ENCODE measurements around the gene SYNE2. TPM values are rescaled to one million over a fixed set of nuclear protein-coding genes. Genes with fewer than 3 reads are reported as not detected.

Gene SYNE2
- total RNA-seq, 1 experiment from 2014 or later = 48.5 TPM

GRCh38 chr14:64158608-64159007 is 305.8 kb downstream of the SYNE2 start:
- DNase-seq = no peak
- no peak overlapping the region for H3K27ac Mint-ChIP-seq (ENCODE audit: unreplicated experiment)
- Histone ChIP-seq H3K4me1 (no peaks in the 10 kb centered on the region), H3K9me3 (no peaks in the 10 kb centered on the region), H3K27me3 (replicated peaks; ENCODE audit: control insufficient read depth, insufficient read depth, low read length) (no peaks in the 10 kb centered on the region), H3K4me3 (ENCODE audit: low read depth, low read length) (no peak overlapping the region), H3K36me3 (ENCODE audit: control insufficient read depth, insufficient read depth, low read length) (no peaks in the 10 kb centered on the region)
- ChIA-PET POLR2A (no interaction called here), CTCF (no interaction called here)
- peaks cover 24% of the 10 kb centered on the region for H3K36me3 Mint-ChIP-seq (ENCODE audit: insufficient read depth, unreplicated experiment)
- BruUV-seq (replicated peaks) = no TSS peak
- no peak for TF ChIP-seq CTCF (IDR thresholded peaks at IDR 0.05; ENCODE audit: insufficient read depth in 1 of 2, low read depth in 1 of 2, low read length in 1 of 2, severe bottlenecking in 1 of 2, unreplicated experiment in 1 of 2)
- no peaks in the 10 kb centered on the region for H3K27me3 Mint-ChIP-seq (ENCODE audit: insufficient read depth, unreplicated experiment)
- no peak overlapping the region for H3K4me3 Mint-ChIP-seq (ENCODE audit: unreplicated experiment)
- no peaks in the 10 kb centered on the region for H3K4me1 Mint-ChIP-seq (ENCODE audit: low read depth, unreplicated experiment)
- no peaks in the 10 kb centered on the region for H3K9me3 Mint-ChIP-seq (ENCODE audit: unreplicated experiment)
- intact Hi-C loops (cut with micrococcal nuclease; ENCODE audit: unreplicated experiment) = loop anchor here (2.0 kb wide), 1 partner anchor 136 kb away; the partner anchor contains the start of gene ESR2

GRCh38 chr14:64159588-64159987 is 306.8 kb downstream of the SYNE2 start:
- peak in 1 of 2 experiments; percentile 8 for DNase-seq
- H3K36me3 ChIP-seq (ENCODE audit: control insufficient read depth, insufficient read depth, low read length) = no peaks in the 10 kb centered on the region
- no peaks in the 10 kb centered on the region for H3K27me3 ChIP-seq (replicated peaks; ENCODE audit: control insufficient read depth, insufficient read depth, low read length)
- Mint-ChIP-seq H3K4me3 (ENCODE audit: unreplicated experiment) (no peak overlapping the region), H3K27me3 (ENCODE audit: insufficient read depth, unreplicated experiment) (no peaks in the 10 kb centered on the region), H3K9me3 (ENCODE audit: unreplicated experiment) (no peaks in the 10 kb centered on the region), H3K4me1 (ENCODE audit: low read depth, unreplicated experiment) (no peaks in the 10 kb centered on the region), H3K27ac (ENCODE audit: unreplicated experiment) (no peak overlapping the region), H3K36me3 (ENCODE audit: insufficient read depth, unreplicated experiment) (peaks cover 29% of the 10 kb centered on the region)
- ChIA-PET CTCF (no interaction called here), POLR2A (no interaction called here)
- no peak overlapping the region for H3K4me3 ChIP-seq (ENCODE audit: low read depth, low read length)
- no peaks in the 10 kb centered on the region for H3K9me3 ChIP-seq
- peak in 1 of 2 experiments; percentile 10 for TF ChIP-seq CTCF (IDR thresholded peaks at IDR 0.05; ENCODE audit: insufficient read depth in 1 of 2, low read depth in 1 of 2, low read length in 1 of 2, severe bottlenecking in 1 of 2, unreplicated experiment in 1 of 2)
- no TSS peak for BruUV-seq (replicated peaks)
- intact Hi-C loops (cut with micrococcal nuclease; ENCODE audit: unreplicated experiment) = loop anchor here (2.0 kb wide), 1 partner anchor 135 kb away; the partner anchor contains the start of gene ESR2
- H3K4me1 ChIP-seq = no peaks in the 10 kb centered on the region

- no peaks in the 10 kb centered on the region for H3K36me3 Mint-ChIP-seq (ENCODE audit: insufficient read depth, unreplicated experiment)
- DNase-seq = no peak
- Histone ChIP-seq H3K4me1 (no peaks in the 10 kb centered on the region), H3K4me3 (ENCODE audit: low read depth, low read length) (no peak overlapping the region), H3K36me3 (ENCODE audit: control insufficient read depth, insufficient read depth, low read length) (no peaks in the 10 kb centered on the region; the same call in 1 of the 2 replicates), H3K27me3 (replicated peaks; ENCODE audit: control insufficient read depth, insufficient read depth, low read length) (no peaks in the 10 kb centered on the region), H3K9me3 (no peaks in the 10 kb centered on the region)
- intact Hi-C loops (cut with micrococcal nuclease; ENCODE audit: unreplicated experiment) = no loop called here
- H3K9me3 Mint-ChIP-seq (ENCODE audit: unreplicated experiment) = no peaks in the 10 kb centered on the region
- TF ChIP-seq CTCF (IDR thresholded peaks at IDR 0.05; ENCODE audit: insufficient read depth in 1 of 2, low read depth in 1 of 2, low read length in 1 of 2, severe bottlenecking in 1 of 2, unreplicated experiment in 1 of 2) = no peak
- no peak overlapping the region for H3K4me3 Mint-ChIP-seq (ENCODE audit: unreplicated experiment)
- ChIA-PET CTCF (no interaction called here), POLR2A (no interaction called here)
- no TSS peak for BruUV-seq (replicated peaks)
- no peaks in the 10 kb centered on the region for H3K27me3 Mint-ChIP-seq (ENCODE audit: insufficient read depth, unreplicated experiment)
- no peak overlapping the region for H3K27ac Mint-ChIP-seq (ENCODE audit: unreplicated experiment)
- H3K4me1 Mint-ChIP-seq (ENCODE audit: low read depth, unreplicated experiment) = peaks cover 7% of the 10 kb centered on the region
Observed at GRCh38 chr14:64170181-64170580, 317.4 kb downstream of the SYNE2 start.

Data from Caco-2 (cell line).